Subcutaneous adipose tissue (tissue), 4 donors: Measurements from ENCODE around the gene NLK. TPM values are rescaled to one million over a fixed set of nuclear protein-coding genes. Genes with fewer than 3 reads are reported as not detected.

Experiments used
- CTCF ChIP-seq: fragments of 450-650 bp; IDR thresholded peaks from one replicate; pipeline ENCODE4 v1.5.1; 2016; ENCODE audit warnings: low read depth, mild to moderate bottlenecking, control low read depth, antibody characterized with exemption, moderate library complexity
- small RNA-seq: library from RNA; depleted of rRNA; stranded (forward); fragments of <200 nt; gene quantifications from one replicate; pipeline ENCODE3, GENCODE V24; 2016
- total RNA-seq, 4 donors: library from RNA; depleted of rRNA; stranded (reverse); fragments of >200 nt; gene quantifications; one replicate each; pipeline ENCODE4 v1.1.0, GENCODE V29; 2016

NLK gene
- total RNA-seq, 4 donors from 2014 or later, result 18.1 to 33.4 (median 22.8) TPM

- no peak for TF ChIP-seq CTCF
These were observed 198.3 kb downstream of the NLK start for GRCh38 chr17:28240688-28241340.

- TF ChIP-seq CTCF, result no peak
These were observed 200.3 kb downstream of the NLK start for GRCh38 chr17:28242791-28243190.

GRCh38 chr17:28244446-28244845 lies 202.0 kb downstream of the NLK start:
- no peak for TF ChIP-seq CTCF

Small RNA genes lying within 50 kb of the gene (small RNA-seq; reads per million reads assigned to genes)
- not detected for gene RF00006
- gene RF00156, result not detected
- not detected for gene RF00601
- gene RPS29P22, result not detected

Other genes with a start within 250 kb of the NLK start
- under 1 TPM in 1 of 4 donors, not detected in 3; 0.22 TPM for gene NOS2, start 242.1 kb upstream of the NLK start, total RNA-seq
- gene LYRM9, start 149.3 kb upstream of the NLK start, total RNA-seq, result 10 to 100 TPM; 14.0 to 33.5 (median 22.8) TPM